GM12892 (cell line): ENCODE data around the gene GPATCH3.

Experiments used
- POLR2A ChIP-seq: IDR thresholded peaks from 2 replicates; pipeline ENCODE4 v1.6.1; 2011; ENCODE audit warnings: low read depth, low read length, control low read depth
- POLR2AphosphoS5 ChIP-seq: IDR thresholded peaks from 2 replicates; pipeline ENCODE4 v1.6.1; 2011; ENCODE audit warnings: low read depth, low read length, control low read depth
- TAF1 ChIP-seq: IDR thresholded peaks from 2 replicates; pipeline ENCODE4 v1.6.1; 2011; ENCODE audit warnings: low read depth, mild to moderate bottlenecking, control low read depth, low read length, borderline replicate concordance

DNA sequence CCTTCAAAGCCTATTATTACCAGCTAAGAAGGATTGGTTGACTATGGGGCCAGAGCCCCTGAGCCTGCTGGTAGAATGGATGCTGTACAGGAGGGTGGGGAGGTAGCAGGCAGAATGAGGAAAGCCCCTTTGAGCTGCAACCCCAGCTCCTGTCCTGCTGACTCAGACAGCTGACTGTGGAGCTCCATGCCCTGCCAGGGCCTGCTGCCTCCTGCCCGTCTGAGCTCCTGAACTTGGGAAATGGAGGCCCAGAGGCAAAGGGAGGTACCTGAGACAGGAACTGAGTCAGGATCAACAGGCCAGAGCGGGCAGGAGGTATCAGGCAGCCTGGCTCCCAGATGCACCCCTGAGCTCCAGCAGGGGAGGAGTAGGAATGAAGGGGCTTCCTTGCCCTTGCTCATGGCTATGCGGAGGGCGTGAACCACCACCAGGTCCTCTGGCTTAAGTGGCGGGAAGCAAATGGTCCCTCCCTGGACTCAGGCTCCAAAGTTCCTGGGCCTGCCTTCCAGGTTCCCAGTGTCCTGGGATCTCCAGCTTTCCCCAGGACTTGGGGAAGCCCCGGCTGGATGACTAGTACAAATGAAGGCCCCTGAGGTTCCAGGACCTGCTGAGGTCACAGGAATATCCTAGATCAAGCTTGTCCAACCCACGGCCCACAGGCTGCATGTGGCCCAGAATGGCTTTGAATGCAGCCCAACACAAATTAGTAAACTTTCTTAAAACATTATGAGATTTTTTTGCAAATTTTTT, 41.2 kb downstream of the GPATCH3 start:
- TF ChIP-seq TAF1 (no peak), POLR2A (no peak), POLR2AphosphoS5 (no peak)
